HepG2 (cell line): ENCODE results near the gene RPL41. TPM values are rescaled to one million over a fixed set of nuclear protein-coding genes. Genes with fewer than 3 reads are reported as not detected.

Experiments
- CBFB ChIP-seq: sonication (generic); formaldehyde crosslinking; IDR thresholded peaks from 2 replicates; pipeline ENCODE4 v1.4.0; 2020; ENCODE audit warnings: missing genetic modification reagents
- GZF1 ChIP-seq: sonication (generic); formaldehyde crosslinking; IDR thresholded peaks from 2 replicates; pipeline ENCODE4 v1.5.1; 2020; ENCODE audit warnings: mild to moderate bottlenecking, missing genetic modification reagents
- JUNB ChIP-seq: sonication (generic); formaldehyde crosslinking; IDR thresholded peaks from 2 replicates; pipeline ENCODE4 v1.8.0; 2022; ENCODE audit warnings: missing genetic modification reagents, mild to moderate bottlenecking, borderline replicate concordance
- KLF11 ChIP-seq: IDR thresholded peaks from 2 replicates; pipeline ENCODE4 v1.6.1; 2016; ENCODE audit warnings: missing compliant biosample characterization
- MAFK ChIP-seq, 2 experiments: IDR thresholded peaks in 1 of 2; conservative IDR thresholded peaks in 1 of 2; 2 replicates each; pipeline ENCODE4 v1.6.1; 2011; ENCODE audit warnings: improper control_type of control experiment in 2 of 2, low read length in 2 of 2
- MBD4 ChIP-seq: IDR thresholded peaks from 2 replicates; pipeline ENCODE4 v1.6.1; 2012; ENCODE audit warnings: low read length, inconsistent platforms, borderline replicate concordance
- NFE2 ChIP-seq: sonication (generic); formaldehyde crosslinking; IDR thresholded peaks from 2 replicates; pipeline ENCODE4 v1.4.0; 2020; ENCODE audit warnings: missing genetic modification reagents
- NR2F6 ChIP-seq, 2 experiments: IDR thresholded peaks; 2 replicates each; pipeline ENCODE4 v1.6.1; 2016; ENCODE audit warnings: antibody characterized with exemption in 1 of 2, mild to moderate bottlenecking in 1 of 2
- PTBP1 ChIP-seq: fragments of 200-400 bp; formaldehyde crosslinking; IDR thresholded peaks from 2 replicates; pipeline ENCODE4 v1.6.1; 2018; ENCODE audit warnings: low read length, low read depth; ENCODE audit not compliant: poor library complexity, severe bottlenecking
- SNAI1 ChIP-seq: sonication (generic); formaldehyde crosslinking; IDR thresholded peaks from 2 replicates; pipeline ENCODE4 v1.5.0; 2020; ENCODE audit warnings: mild to moderate bottlenecking, missing genetic modification reagents, borderline replicate concordance
- SP2 ChIP-seq: sonication (generic); formaldehyde crosslinking; IDR thresholded peaks from 2 replicates; pipeline ENCODE4 v1.5.1; 2020; ENCODE audit warnings: mild to moderate bottlenecking, missing genetic modification reagents
- TRIM24 ChIP-seq: sonication (generic); formaldehyde crosslinking; IDR thresholded peaks from 2 replicates; pipeline ENCODE4 v1.8.0; 2022; ENCODE audit warnings: mild to moderate bottlenecking, missing genetic modification reagents
- YEATS4 ChIP-seq: sonication (generic); formaldehyde crosslinking; IDR thresholded peaks from 2 replicates; pipeline ENCODE4 v1.4.0; 2020; ENCODE audit warnings: missing genetic modification reagents, borderline replicate concordance
- ZFP37 ChIP-seq: sonication (generic); formaldehyde crosslinking; IDR thresholded peaks from 2 replicates; pipeline ENCODE4 v1.4.0; 2020; ENCODE audit warnings: missing genetic modification reagents, borderline replicate concordance
- ZFP41 ChIP-seq: sonication (generic); formaldehyde crosslinking; IDR thresholded peaks from 2 replicates; pipeline ENCODE4 v1.4.0; 2020; ENCODE audit warnings: mild to moderate bottlenecking, missing genetic modification reagents, borderline replicate concordance
- ZFYVE20 ChIP-seq: sonication (generic); formaldehyde crosslinking; IDR thresholded peaks from 2 replicates; pipeline ENCODE4 v1.8.0; 2023; ENCODE audit warnings: low read depth, mild to moderate bottlenecking, moderate library complexity, missing genetic modification reagents, borderline replicate concordance
- ZNF891 ChIP-seq: sonication (generic); formaldehyde crosslinking; IDR thresholded peaks from 2 replicates; pipeline ENCODE4 v1.5.0; 2020; ENCODE audit warnings: mild to moderate bottlenecking, missing genetic modification reagents
- polyA plus RNA-seq, 8 experiments: library from polyadenylated mRNA; depleted of rRNA in 3 of 8; stranded (reverse) in 7 of 8; unstranded in 1 of 8; fragments of >200 nt; fragmentation: Illumina TruSeq in 4 of 8; extraction: Trizol in 4 of 8; gene quantifications; 2 replicates each; pipeline versions ENCODE4 v1.2.1 to v1.2.3, GENCODE V29; 2011 to 2016; ENCODE audit warnings: low read depth in 4 of 8, missing spikeins in 1 of 8, mixed read lengths in 1 of 8; ENCODE audit not compliant: insufficient read depth in 1 of 8
- total RNA-seq, 5 experiments: library from RNA; depleted of rRNA; stranded (reverse); fragments of >200 nt; fragmentation: Illumina TruSeq; extraction: Trizol; gene quantifications; 2 replicates each; pipeline ENCODE4 v1.2.3, GENCODE V29; 2016; ENCODE audit warnings: low read depth in 1 of 5
- TF ChIP-seq, protein P1 (sequence below): sonication (generic); formaldehyde crosslinking; IDR thresholded peaks from 2 replicates; pipeline ENCODE4 v1.8.0; 2022; ENCODE audit warnings: missing genetic modification reagents, mild to moderate bottlenecking, moderate library complexity, borderline replicate concordance
- TF ChIP-seq, protein P2 (sequence below): IDR thresholded peaks from 2 replicates; pipeline ENCODE4 v1.6.1; 2016; ENCODE audit warnings: low read depth, missing genetic modification reagents, missing compliant biosample characterization
- TF ChIP-seq, protein P3 (sequence below): sonication (generic); formaldehyde crosslinking; IDR thresholded peaks from 2 replicates; pipeline ENCODE4 v1.5.0; 2020; ENCODE audit warnings: missing genetic modification reagents

Gene RPL41
- total and polyA plus RNA-seq, 2 of the 13 experiments (the other 11 are each of a cell fraction or from before 2014, with no cell fraction given): 4,012 to 7,670 TPM

DNA sequence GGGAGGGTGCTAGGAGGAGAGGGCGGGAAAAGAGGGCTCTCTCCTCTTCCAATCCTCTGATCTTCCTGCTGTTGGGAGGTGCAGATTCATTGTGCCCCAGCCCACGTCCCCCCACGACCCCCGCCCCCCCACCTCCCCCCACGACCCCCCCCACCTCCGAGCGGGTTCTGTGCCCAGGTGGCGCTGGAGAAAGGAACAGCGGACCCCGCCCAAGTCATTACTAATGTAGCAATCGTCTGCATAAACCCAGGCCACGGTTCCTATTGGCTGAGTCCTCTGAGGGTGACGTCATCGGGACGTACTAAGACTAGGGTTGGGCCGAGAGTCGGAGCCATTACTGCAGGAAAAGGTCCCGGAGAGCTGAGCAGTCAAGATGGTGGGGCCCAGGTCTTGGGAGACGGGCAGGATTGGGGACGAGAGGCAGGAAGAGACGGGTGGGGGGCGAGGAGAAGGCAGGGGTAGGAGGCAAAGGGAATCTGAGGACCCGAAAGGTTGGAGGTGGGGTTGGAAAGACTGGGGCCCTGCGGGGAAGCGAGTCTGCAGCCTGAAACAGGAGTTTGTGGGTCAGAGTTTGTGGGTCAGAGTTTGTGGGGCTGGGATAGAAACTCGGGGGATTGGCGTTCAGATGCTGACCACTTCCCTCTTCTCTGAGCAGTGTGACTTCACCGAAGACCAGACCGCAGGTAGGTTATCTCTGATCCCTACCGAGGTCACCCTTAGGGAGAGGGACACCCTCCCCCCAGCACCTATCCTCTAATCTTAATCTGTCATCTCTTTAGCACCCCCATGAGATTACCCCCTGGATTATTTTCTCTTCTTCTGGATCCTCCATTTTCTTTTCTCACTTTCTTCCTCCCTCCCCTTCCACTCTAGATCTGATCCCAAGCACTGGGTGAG is 41.8 kb downstream of the RPL41 start, which contains the start of gene MYL6 (continued):
- TF ChIP-seq, protein P1, sequence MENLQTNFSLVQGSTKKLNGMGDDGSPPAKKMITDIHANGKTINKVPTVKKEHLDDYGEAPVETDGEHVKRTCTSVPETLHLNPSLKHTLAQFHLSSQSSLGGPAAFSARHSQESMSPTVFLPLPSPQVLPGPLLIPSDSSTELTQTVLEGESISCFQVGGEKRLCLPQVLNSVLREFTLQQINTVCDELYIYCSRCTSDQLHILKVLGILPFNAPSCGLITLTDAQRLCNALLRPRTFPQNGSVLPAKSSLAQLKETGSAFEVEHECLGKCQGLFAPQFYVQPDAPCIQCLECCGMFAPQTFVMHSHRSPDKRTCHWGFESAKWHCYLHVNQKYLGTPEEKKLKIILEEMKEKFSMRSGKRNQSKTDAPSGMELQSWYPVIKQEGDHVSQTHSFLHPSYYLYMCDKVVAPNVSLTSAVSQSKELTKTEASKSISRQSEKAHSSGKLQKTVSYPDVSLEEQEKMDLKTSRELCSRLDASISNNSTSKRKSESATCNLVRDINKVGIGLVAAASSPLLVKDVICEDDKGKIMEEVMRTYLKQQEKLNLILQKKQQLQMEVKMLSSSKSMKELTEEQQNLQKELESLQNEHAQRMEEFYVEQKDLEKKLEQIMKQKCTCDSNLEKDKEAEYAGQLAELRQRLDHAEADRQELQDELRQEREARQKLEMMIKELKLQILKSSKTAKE (CRISPR knock-in tag): peak; percentile 23; the same call in 1 of the 2 replicates
- no peak for TF ChIP-seq TRIM24 (CRISPR knock-in tag)
- no peak for TF ChIP-seq SNAI1 (CRISPR knock-in tag)
- TF ChIP-seq ZNF891: peak; percentile 66; the same call in 1 of the 2 replicates
- peak; percentile 40 for TF ChIP-seq YEATS4 (CRISPR knock-in tag)
- peak; percentile 67; the same call in 1 of the 2 replicates for TF ChIP-seq JUNB
- TF ChIP-seq ZFP41: no peak
- TF ChIP-seq, protein P2, sequence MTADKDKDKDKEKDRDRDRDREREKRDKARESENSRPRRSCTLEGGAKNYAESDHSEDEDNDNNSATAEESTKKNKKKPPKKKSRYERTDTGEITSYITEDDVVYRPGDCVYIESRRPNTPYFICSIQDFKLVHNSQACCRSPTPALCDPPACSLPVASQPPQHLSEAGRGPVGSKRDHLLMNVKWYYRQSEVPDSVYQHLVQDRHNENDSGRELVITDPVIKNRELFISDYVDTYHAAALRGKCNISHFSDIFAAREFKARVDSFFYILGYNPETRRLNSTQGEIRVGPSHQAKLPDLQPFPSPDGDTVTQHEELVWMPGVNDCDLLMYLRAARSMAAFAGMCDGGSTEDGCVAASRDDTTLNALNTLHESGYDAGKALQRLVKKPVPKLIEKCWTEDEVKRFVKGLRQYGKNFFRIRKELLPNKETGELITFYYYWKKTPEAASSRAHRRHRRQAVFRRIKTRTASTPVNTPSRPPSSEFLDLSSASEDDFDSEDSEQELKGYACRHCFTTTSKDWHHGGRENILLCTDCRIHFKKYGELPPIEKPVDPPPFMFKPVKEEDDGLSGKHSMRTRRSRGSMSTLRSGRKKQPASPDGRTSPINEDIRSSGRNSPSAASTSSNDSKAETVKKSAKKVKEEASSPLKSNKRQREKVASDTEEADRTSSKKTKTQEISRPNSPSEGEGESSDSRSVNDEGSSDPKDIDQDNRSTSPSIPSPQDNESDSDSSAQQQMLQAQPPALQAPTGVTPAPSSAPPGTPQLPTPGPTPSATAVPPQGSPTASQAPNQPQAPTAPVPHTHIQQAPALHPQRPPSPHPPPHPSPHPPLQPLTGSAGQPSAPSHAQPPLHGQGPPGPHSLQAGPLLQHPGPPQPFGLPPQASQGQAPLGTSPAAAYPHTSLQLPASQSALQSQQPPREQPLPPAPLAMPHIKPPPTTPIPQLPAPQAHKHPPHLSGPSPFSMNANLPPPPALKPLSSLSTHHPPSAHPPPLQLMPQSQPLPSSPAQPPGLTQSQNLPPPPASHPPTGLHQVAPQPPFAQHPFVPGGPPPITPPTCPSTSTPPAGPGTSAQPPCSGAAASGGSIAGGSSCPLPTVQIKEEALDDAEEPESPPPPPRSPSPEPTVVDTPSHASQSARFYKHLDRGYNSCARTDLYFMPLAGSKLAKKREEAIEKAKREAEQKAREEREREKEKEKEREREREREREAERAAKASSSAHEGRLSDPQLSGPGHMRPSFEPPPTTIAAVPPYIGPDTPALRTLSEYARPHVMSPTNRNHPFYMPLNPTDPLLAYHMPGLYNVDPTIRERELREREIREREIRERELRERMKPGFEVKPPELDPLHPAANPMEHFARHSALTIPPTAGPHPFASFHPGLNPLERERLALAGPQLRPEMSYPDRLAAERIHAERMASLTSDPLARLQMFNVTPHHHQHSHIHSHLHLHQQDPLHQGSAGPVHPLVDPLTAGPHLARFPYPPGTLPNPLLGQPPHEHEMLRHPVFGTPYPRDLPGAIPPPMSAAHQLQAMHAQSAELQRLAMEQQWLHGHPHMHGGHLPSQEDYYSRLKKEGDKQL: no peak
- 0 out of 2 replicates have a peak, but pooled peaks have one; percentile 33 for TF ChIP-seq ZFYVE20 (CRISPR knock-in tag)
- peak; percentile 27; the same call in 1 of the 2 replicates for TF ChIP-seq KLF11 (CRISPR knock-in tag)
- TF ChIP-seq PTBP1: no peak
- TF ChIP-seq NFE2: no peak
- TF ChIP-seq NR2F6 (IDR thresholded peaks at IDR 0.05): no peak
- peak; percentile 7; the same call in 1 of the 2 replicates for TF ChIP-seq NR2F6 (CRISPR knock-in tag; IDR thresholded peaks at IDR 0.05)
- peak; percentile 27; the same call in 1 of the 2 replicates for TF ChIP-seq MBD4
- TF ChIP-seq SP2: 0 out of 2 replicates have a peak, but pooled peaks have one; percentile 22
- no peak for TF ChIP-seq ZFP37 (CRISPR knock-in tag)
- no peak for TF ChIP-seq MAFK (conservative IDR thresholded peaks at IDR 0.05 in 1 of 2, IDR thresholded peaks at IDR 0.05 in 1 of 2; ENCODE audit: low read length in 2 of 2)
- TF ChIP-seq CBFB (CRISPR knock-in tag): no peak
- 0 out of 2 replicates have a peak, but pooled peaks have one; percentile 10 for TF ChIP-seq GZF1 (CRISPR knock-in tag)
- TF ChIP-seq, protein P3, sequence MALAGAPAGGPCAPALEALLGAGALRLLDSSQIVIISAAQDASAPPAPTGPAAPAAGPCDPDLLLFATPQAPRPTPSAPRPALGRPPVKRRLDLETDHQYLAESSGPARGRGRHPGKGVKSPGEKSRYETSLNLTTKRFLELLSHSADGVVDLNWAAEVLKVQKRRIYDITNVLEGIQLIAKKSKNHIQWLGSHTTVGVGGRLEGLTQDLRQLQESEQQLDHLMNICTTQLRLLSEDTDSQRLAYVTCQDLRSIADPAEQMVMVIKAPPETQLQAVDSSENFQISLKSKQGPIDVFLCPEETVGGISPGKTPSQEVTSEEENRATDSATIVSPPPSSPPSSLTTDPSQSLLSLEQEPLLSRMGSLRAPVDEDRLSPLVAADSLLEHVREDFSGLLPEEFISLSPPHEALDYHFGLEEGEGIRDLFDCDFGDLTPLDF (CRISPR knock-in tag): no peak
